GM12865 (cell line): Measurements from ENCODE around the gene EDEM3.
"Not testable (repeated sequence)": the region's sequence is repeated elsewhere in the genome, so short reads cannot be mapped to it uniquely, and the experiment has no call there.

Experiments used
- DNase-seq: peaks from one replicate; pipeline ENCODE4 v3.0.0; 2010; ENCODE audit warnings: low read depth
- H3K4me3 ChIP-seq: 2 replicates; pipeline ENCODE4 v1.5.1; 2011; ENCODE audit warnings: mild to moderate bottlenecking, low read depth, low read length, control low read depth
- CTCF ChIP-seq: IDR thresholded peaks from 2 replicates; pipeline ENCODE4 v1.5.1; 2011; ENCODE audit warnings: low read length, control low read depth, low read depth, inconsistent platforms; ENCODE audit not compliant: insufficient read depth; ENCODE audit errors: missing control alignments

EDEM3 gene

DNA sequence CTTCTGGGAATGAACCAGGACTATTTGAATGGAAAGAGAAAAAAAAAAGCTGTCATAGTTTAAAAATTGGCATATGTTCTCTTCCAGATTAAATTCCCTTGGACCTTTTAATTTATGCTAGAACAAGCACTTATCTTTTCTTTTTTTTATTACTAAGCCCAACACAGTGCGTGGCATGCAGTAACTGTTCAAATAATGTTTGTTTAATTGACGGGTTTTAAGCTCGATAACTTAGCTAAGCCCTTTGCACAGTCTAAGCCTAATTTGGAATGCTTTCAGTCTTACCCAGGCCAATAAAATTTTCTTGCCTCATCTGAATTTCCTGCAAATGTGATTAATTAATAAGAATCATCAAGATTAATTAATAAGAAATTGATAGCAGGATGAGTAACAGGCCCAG, 39.3 kb upstream of the EDEM3 start:
- DNase-seq, result no peak
- H3K4me3 ChIP-seq, result no peak overlapping the region
- no peak for TF ChIP-seq CTCF

DNA sequence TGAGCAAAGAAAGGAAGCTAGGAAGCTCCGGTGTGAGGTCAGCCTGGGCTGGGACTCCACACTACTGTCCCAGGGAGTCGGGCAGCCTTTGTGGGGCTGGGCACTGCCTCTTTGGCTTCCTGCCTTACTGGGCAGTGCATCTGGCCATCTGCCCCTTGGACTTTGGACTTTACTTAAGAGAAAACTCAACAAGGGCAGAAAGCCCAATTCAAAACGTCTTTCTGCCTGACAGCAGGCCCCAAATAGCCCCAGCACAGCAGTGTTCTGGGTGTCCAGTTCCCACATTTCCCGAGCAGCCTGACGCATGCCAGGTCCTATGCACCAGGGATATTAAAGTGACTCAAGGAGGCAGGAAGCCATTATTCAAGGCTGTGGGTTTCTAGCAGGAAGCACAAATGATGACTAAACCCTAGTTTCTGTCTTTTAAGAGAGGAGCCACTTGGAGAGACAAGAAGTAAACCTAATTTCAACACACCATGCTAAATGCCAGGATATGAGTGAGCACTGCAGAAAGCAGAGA, 37.9 kb upstream of the EDEM3 start:
- TF ChIP-seq CTCF, result no peak
- no peak overlapping the region for H3K4me3 ChIP-seq
- no peak for DNase-seq

- H3K4me3 ChIP-seq, result no peak overlapping the region
- TF ChIP-seq CTCF, result no peak
- no peak for DNase-seq
These were observed 36.9 kb upstream of the EDEM3 start for GRCh38 chr1:184791550-184791900.

GRCh38 chr1:184790642-184791549, 36.2 kb upstream of the EDEM3 start:
- no peak overlapping the region for H3K4me3 ChIP-seq
- no peak for DNase-seq
- no peak for TF ChIP-seq CTCF

DNA sequence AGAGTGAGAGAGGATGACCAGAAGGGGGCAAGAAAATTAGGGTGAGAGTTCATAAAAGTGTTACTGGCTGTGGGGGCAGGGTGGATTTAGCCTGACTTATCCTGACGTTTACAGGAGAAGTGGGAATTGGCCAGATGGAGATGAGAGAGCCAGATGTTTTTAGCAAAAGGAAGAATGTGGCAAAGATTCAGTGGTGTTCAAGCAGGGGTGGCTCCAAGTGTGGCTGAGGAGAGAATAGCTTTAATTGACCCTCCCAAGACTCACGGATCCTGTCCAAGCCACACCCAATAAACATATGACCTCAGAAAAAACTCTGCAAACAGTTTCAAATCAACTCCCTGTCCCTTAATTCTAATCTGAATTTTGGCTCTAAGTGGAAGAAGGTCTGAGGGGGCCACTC, 35.2 kb upstream of the EDEM3 start:
- TF ChIP-seq CTCF, result no peak

DNA sequence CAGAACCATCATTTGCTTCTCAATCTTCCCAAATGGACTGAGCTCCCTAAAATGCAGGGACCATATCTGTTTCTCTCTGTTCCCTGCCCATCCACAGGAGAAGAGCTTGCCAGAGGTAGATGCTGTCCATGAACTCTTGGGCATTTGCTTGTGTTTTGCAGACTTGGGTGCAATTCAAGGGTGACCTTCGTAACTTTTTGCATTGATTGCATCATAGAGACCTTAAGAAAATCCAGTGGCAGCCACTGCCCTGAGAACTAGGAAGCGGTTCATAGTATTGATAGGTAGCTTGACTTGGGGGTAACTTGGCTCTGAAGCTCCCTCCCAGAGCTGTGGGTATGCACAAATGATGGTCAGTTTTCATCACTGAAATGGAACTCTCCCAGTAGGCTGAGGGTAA, 34.3 kb upstream of the EDEM3 start:
- no peak for TF ChIP-seq CTCF
- DNase-seq, result no peak
- no peak overlapping the region for H3K4me3 ChIP-seq

More for the DNA sequence above, 35.2 kb upstream of the EDEM3 start:
- no peak overlapping the region for H3K4me3 ChIP-seq
- DNase-seq, result no peak

- no peak for TF ChIP-seq CTCF
- no peak for DNase-seq
- H3K4me3 ChIP-seq, result no peak overlapping the region
These were observed 30.9 kb upstream of the EDEM3 start for GRCh38 chr1:184785529-184785928.

DNA sequence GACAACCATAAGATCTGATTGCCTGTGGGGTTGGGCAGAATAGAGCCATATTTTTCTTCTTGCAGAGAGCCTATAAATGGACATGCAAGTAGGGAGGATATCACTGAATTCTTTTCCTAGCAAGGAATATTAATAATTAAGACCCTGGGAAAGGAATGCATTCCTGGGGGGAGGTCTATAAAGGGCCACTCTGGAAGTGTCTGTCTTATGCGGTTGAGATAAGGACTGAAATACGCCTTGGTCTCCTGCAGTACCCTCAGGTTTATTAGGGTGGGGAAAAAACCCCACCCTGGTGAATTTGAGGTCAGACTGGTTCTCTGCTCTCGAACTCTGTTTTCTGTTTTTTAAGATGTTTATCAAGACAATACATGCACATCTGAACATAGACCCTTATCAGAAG, 29.1 kb upstream of the EDEM3 start:
- H3K4me3 ChIP-seq, result not testable (repeated sequence)

More for the DNA sequence above, 29.1 kb upstream of the EDEM3 start:
- DNase-seq, result not testable (repeated sequence)
